GM21619 (cell line): ENCODE measurements around the gene CYLD.

Source experiments
- ATAC-seq: cut with Tn5 transposase; IDR thresholded peaks from one replicate; pipeline ENCODE4 v1.9.1; 2021; ENCODE audit not compliant: unreplicated experiment

Gene CYLD

DNA sequence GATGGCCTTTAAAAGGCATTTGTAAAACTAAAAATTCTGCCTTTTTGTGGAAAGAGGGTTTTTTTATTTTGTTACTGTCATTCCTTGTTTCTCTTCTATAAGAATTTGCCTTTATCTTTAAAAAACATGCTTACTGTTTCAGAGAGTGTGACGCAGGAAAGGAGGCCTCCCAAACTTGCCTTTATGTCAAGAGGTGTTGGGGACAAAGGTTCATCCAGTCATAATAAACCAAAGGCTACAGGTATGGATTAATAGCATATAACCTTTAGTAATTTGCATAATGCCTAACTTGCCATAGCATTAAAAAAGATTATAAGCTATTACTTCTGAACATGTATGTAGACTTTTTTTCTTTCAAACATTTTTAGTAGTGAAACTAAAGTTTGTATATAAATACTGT lies 34.2 kb downstream of the CYLD start:
- no peak for ATAC-seq

DNA sequence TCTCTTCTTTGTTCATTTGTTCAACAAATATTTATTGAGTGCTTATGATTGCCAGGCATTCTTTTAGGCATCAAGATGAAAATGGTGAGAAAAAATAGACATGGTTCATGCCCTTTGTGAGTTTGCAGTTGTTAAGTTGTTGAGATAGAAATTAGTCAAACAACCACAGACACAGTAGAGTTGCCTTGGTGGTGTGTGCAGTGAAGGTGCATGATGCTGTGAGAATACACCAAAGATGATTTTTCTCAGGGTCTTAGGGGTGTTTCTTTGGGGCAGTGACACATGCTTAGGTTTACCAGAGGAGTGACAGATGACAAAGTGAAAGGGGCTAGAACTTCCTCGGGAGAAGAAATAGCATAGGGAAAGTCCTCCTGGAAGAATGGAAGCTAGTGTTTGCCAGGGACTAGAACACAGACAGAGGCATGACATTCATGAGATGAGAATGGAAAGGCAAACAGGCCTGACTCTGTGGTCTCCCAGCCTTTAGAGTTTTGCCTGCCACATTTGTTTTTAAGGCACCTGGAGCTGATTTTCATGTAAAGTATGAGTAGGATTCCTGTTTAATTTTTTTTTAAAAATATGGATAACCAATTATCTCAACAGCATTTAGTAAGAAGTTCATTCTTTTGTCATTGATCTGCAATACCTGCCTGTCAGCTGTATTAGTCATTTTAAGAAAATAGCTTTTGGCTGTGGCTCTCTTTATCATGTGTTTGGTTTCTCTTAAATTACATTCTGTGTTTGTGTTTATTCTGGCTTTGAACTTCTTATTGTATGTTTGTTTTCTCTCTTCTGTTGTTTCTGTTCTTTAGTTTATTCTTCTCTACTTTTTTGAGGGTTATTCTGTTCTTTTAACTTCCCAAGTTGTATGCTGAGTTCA lies 36.6 kb downstream of the CYLD start:
- ATAC-seq, result no peak

DNA sequence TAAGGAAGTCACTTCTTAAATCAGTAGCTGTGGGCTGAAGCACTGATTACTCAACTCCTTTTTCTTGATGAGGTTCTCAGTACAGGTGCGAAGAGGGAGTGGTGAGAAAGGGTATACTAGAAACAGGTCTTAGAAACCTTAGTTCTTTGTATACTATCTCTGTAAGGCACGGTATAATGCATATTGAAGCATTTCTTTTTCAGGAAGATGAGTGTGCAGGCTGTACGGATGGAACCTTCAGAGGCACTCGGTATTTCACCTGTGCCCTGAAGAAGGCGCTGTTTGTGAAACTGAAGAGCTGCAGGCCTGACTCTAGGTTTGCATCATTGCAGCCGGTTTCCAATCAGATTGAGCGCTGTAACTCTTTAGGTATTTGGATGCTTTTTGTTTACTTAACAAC lies 39.2 kb downstream of the CYLD start:
- no peak for ATAC-seq

DNA sequence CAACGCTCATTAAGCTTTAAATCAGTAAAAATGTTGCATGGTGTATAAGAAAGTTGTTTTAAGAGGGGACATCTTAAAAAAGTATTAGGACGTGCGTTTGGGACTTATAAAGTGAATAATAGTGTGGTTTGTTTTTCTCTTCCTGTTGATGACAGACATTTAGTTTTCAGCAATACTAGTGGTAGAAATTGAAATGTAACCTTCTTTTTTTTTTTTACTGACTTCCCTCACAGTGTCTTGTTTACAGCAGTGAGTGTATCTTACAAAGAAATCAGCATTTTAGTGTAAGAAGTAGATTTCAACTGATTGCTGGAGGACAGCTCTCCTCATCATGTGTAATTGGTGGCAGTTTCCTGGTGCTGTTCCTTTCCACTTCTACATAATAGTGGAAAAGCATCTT lies 39.6 kb downstream of the CYLD start:
- no peak for ATAC-seq

DNA sequence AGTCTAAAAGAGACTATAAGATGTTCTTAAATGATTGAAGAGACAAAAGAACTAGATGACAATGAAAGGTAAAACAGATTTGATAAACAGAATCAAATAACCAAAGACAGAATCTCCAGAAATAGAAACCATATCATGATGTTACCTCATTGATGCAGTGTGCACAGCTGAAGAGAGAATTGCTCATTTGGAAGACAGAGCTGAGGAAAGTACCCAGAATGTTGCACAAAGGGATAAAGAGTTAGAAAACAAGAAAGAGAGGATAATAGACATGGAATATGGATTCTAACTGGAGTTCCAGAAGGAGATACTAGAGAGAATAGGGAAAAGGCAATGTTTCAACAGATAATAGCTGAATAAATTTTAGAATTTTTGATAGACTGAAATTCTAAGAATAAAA lies 47.9 kb downstream of the CYLD start:
- no peak for ATAC-seq

DNA sequence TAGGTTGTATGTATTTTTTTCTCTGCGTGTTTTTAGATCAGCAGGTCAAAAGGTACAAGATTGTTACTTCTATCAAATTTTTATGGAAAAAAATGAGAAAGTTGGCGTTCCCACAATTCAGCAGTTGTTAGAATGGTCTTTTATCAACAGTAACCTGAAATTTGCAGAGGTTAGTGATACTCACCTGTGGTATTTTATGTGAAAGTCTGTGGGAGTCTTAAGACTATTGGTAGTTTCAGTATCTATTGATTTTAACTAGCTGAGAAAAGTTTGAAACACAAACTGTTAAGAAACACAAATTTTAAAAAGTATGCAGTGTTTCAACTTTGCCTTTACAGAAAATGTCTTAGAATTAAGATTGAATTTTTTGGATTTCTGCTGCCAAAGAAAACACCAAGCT lies 49.6 kb downstream of the CYLD start:
- no peak for ATAC-seq

DNA sequence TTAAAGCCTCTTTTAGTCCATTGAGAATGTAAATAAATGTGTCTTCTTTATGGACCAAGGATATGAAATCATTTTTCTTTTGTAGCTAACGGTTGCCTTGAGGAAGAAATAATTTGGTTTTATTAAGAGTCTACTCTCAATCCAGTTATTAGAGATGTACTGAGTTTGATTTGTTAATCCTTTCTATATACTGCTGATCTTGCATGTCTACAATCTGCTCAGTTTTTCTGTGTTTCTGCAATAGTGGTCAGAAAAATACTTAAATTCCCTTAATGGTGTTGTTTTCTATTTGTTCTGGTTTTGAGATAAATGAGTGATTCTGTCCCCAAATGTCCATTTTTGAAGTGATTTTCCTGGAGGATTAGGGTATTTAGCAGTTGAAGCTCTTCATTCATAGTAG lies 54.9 kb downstream of the CYLD start:
- ATAC-seq, result no peak

DNA sequence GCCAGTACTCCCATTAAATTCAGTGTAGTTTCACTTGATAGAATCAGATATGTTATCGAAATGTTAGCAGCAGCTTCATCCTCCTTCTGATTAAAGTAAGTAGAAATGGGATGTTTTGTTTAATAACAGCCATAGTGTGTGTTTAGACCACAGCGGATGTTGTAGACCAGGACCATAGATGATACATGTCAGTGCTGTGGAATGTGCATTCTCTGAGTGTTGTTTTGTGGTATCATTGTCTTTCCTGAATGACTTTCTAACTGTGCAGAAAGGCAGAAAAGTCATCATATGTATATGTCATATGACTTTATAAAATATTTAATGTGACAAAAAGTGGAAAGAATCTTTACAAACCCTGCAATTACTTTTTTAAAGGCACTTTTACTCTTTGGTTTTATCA lies 55.6 kb downstream of the CYLD start:
- no peak for ATAC-seq

DNA sequence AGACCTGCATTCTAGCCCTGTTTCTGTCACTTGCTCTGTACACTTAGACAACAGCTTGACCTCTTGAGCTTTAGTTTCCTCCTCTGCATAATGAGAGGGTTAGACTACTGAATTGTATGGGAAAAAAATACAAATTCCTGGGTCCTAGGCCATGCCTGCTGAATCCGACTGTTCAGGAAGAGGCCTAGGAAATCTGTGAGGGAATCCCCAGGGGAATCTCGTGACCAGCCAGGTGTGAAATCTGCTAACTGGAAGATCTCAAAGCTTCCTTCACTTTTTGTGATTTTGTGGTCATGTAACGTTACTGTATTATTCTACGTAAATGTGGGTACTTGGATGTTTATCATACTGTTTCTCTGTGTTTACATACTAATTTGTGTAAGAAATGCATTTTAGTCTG lies 58.2 kb downstream of the CYLD start:
- ATAC-seq, result no peak

DNA sequence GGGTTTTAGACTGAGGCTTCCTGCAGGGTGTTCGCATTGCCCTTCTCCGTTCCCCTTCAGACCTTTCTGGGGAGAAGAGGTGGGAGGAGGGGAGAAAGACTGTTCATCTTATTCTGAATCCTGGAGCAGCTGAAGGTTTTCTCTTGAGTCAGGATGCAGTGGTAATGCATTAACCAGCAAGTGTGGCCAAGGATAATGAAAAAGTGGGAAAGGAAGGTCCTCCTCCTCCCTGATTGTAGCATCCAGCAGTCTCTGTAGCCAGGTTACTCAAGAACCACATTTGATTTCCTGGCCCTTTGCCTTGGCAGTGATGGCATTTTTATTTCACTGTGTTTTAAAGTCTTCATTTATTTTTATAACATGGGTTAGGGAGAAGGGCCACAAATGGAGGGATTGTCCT lies 59.1 kb downstream of the CYLD start:
- no peak for ATAC-seq

DNA sequence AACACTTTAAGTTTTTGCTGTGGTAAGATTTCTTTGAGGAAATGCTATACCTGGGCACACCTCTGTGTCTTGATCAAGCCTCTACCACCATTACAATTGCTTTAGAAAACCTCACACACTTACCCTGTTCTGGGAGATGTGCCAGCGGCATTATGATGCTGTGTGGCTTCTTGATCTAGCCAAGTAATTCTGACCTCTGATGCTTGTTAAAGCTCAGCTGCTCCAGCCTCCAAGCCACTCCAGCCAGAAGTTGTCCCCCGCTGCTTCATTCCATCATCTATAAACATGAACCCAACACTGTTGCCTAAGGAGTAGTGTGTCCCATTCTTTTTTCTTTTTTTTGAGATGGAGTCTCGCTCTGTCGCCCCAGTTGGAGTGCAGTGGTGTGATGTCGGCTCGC lies 60.1 kb downstream of the CYLD start:
- no peak for ATAC-seq

DNA sequence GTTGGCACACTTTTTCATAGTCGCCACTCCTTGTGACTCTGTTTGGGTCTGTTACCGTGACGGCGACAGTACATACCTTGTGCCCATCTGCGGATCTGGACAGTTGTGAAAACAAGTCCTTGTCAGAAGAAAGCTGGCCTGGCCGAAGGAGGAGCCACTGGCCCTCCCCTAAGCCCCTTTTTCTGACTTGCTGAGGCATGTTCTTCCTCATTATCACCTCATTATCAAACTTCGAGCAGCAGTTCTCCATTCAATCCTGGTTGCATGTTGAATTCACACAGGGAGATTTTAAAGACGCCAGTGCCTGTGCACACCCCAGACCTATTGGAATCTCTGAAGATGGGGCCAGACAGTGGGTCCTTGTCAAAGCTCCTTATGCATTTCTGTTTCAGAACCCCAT lies 61.1 kb downstream of the CYLD start:
- no peak for ATAC-seq

DNA sequence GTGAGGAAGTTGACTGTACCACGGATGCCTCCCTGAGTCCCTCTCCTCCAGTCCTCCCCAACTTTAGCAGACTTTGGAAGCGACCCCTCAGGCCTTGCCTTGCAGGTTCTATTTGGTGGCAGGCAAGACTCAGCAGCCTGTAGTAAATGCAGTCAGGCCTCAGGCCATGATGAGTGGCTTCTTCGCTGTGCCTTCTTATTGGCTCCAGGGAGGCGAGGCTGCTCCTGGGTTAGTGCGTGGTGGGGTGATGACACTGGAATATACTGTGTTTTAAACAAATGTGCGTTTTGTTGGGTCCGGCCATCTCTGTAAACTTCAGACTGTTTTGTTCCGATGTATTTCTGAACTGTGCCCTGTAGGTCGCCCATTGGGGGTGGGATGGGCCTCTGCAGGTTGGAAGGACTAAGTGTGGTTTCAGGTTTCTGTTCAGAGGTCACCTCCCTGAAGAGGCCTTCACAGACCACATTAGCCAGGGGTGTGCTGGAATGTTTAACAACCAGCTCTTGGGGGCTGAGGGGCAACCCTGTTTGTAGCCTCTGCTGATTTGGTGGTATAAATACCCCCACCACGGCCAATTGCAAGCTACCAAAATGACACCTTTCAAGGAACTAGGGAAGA lies 62.5 kb downstream of the CYLD start:
- ATAC-seq, result no peak

DNA sequence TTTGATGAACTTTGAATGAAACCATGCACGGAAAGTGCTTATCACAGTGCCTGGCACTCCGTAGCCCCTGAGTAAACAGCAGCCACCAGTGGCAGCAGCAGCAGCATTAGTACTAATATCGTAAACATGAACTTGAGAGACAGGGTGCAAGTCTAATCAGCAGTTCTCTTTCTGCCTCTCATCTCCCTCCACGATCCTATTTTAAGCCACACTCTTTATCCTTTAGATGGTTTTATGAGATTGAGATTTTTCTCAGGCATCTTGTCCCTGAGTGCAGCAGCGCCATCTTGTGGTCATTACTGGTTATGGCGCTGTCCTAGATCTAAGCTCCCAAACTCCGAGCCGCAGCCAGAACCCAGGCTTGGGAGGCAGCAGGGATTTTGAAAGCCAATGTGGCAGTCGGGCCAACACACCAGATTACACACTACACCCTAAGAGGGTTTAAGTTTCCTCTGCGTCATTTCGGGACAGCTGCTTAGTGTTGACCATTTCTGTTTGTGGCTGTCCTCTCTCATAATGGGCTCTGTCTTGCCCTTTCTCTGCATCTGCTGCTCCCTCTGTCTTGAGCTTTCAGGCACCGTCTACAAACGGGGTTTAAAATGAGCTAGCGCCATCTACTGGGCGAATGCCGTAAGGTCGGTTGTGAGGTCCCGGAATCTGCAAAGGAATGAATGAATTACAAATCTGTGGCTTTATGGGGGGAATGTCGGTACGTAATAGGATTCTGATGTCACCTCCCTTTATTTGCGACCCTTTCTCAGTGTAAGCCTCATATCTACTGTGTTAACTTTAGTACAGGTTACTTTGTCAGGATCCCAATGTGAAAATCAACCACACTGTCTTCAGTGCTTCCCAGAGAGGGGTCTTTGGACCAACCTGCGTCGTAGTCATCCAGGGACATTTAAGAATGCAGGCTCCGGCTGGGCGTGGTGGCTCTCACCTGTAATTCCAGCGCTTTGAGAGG lies 64.5 kb downstream of the CYLD start:
- peak; percentile 84 for ATAC-seq

DNA sequence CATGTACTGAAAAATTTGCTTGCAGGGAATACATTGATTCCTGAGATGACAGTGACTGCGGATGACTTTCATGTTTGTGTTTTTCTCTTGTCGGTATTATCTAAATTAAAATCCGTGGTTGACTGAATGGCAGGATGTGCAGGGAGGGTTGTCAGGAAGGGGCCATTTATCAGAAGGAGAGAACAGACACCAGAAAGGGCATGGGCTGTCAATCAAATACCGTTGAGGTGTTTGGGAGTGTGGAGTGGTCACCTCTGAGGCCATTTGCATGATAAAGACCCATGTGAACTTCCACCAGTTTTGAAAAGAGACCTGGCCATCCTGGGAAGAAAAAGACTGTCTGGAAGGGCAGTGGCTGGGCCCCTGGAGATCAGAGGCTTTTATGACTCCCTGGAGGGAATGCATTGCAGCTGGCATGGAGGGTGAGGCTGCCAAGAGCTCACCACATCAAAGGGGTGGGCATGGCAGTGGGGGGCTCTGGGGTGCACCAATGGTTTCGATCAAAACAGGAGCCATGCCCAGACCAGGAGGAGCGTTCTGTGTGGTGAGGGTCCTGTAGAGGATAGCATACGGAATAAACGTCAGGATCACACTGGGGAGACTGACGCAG lies 67.1 kb downstream of the CYLD start:
- no peak for ATAC-seq

DNA sequence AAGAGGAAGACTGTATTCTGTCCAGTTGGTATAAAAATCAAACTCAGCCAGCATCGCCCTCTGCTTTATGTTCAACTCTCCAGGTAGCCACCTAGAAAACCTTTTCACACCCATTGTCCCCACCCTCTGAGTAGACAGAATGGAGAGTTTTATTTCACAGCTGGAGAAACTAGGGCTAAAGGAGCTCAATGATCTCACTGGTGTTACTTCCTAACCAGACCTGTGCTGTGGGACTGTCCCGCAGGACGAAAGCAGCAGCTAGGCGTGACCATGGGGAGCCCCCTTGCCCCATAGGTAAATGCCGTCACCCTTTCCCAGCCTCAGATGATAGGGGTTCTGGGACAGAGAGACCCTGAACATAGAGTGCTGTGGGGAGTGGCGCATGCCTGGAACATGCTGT lies 67.7 kb downstream of the CYLD start:
- peak; percentile 60 for ATAC-seq

DNA sequence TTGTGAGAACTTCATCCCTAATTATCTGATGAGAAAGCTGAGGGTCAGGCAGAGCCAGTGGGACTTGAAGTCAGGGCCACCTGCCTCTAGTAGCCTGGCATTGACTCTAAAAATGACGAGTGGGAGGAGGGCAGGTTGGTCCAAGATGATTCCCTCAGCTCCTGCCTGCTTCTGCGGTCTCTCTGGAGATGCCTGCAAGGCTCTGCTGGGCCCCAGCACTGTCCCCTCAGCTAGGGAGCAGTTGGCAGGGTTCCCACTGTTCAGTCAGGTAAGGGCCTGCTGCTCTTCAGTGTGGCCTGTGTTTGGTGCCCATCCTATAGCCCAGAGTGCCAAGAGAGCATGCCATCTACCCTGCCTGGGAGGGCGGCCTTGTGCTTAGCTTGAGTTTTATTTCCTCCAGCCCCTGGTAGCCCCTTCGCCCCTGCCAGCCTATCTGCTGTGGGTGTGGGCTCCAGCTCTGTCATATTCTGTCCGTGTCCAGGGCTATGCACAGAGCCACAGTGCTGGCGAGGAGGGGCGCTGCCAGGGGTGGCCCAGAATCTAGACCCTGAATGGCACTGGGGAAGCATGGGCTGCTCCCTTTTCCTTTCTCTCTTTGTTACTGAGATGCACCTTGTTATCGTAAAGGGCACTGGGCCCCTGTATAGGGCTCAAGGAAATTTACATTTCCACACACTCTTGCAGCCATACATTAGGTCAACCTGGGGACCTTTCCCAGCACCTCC lies 68.5 kb downstream of the CYLD start:
- no peak for ATAC-seq

DNA sequence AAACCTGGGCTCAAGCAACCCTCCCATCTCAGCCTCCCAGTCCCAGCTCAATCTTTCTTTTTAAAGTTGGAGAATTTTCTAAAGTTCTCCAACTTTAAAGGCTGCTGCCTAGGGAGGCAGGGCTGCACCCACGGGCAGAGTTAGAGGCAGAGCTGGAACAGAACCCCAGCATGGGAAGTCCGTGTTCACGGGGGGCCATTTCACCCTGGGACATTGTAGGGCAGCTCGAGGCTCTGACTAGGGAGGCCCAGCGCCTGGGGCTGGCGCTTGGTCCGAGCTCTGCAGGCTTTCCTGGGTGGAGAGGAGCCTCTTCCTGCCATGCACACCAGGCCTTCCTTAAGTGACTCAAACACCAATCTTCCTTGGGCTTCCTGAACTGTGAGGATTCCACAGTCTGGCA lies 70.2 kb downstream of the CYLD start:
- no peak for ATAC-seq

DNA sequence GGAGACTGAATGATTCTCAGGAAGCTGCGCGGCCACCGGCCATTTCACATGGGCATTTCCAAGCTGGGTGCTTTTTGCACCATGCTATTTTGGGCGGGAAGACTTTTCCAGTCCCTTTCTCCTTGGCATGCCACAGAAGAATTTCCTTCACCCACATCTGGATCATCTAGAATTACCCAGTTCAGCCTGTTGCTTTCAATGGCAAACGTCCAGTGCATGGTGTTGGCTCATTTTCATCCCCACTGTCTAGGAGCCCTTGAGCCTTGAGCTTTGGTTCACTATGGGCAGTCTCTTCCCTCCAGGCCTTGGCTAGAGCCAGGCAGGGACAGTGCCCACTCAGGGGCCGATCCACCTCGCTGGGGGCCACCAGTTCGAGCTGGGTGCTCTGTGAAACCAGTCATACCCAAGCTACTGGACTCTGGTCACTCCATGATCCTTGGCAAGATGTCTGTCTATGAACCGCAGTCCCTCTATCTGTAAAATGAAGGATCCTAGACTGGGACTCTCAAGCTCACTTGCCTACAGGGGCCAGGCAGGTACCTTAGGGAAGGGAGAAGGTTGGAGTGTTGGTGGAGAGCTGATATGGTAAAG lies 71.1 kb downstream of the CYLD start:
- no peak for ATAC-seq

DNA sequence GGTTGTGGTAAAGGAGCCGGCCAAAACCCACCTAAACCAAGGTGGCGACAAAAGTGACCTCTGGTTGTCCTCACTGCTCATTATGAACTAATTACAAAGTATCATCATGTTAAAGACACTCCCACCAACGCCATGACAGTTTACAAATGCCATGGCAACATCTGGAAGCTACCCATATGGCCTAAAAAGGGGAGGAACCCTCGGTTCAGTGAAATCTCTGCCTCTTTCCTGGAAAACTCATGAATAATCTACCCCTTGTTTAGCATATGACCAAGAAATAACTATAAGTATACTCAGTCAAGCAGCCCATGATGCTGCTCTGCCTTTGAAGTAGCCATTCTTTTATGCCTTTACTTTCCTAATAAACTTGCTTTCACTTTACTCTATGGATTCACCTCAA lies 72.2 kb downstream of the CYLD start:
- ATAC-seq, result no peak
